Gastroesophageal sphincter (tissue), 4 donors: ENCODE data around the gene TEPSIN. TPM values are rescaled to one million over a fixed set of nuclear protein-coding genes. Genes with fewer than 3 reads are reported as not detected.

Source experiments
- ATAC-seq: fragments of 150-250 bp; one replicate; pipeline ENCODE4 v1.9.1; 2016; ENCODE audit warnings: mild to moderate bottlenecking, moderate library complexity
- H3K27ac ChIP-seq, 4 donors: fragments of 200-600 bp; sonication (generic) in 3 of 4; 1 replicate in 3 of 4; 2 replicates in 1 of 4; pipeline ENCODE4 v1.5.1; 2016 to 2019
- H3K27me3 ChIP-seq: fragments of 200-600 bp; sonication (generic); one replicate; pipeline ENCODE4 v1.5.1; 2019
- H3K36me3 ChIP-seq, 2 donors: fragments of 200-600 bp; sonication (generic); one replicate each; pipeline ENCODE4 v1.5.1; 2019; ENCODE audit warnings: control low read depth in 1 of 2
- H3K4me1 ChIP-seq, 3 donors: fragments of 200-600 bp; sonication (generic); 1 replicate in 2 of 3; 2 replicates in 1 of 3; pipeline ENCODE4 v1.5.1; 2016 to 2019; ENCODE audit warnings: control low read depth in 2 of 3
- H3K4me3 ChIP-seq, 2 donors: fragments of 200-600 bp; sonication (generic); one replicate each; pipeline ENCODE4 v1.5.1; 2019; ENCODE audit warnings: mild to moderate bottlenecking in 1 of 2, moderate library complexity in 1 of 2
- H3K9me3 ChIP-seq, 3 donors: fragments of 200-600 bp; sonication (generic); one replicate each; pipeline ENCODE4 v1.5.1; 2017 to 2019; ENCODE audit warnings: control low read depth in 2 of 3
- EP300 ChIP-seq: sonication (generic); formaldehyde crosslinking; IDR thresholded peaks from one replicate; pipeline ENCODE4 v1.6.1; 2017; ENCODE audit warnings: antibody characterized with exemption, mild to moderate bottlenecking
- POLR2A ChIP-seq, 2 donors: fragments of 450-650 bp; IDR thresholded peaks; one replicate each; pipeline ENCODE4 v1.6.1; 2017; ENCODE audit warnings: antibody characterized with exemption in 2 of 2, mild to moderate bottlenecking in 2 of 2, moderate library complexity in 1 of 2
- POLR2AphosphoS5 ChIP-seq: sonication (generic); formaldehyde crosslinking; IDR thresholded peaks from one replicate; pipeline ENCODE4 v1.6.1; 2017; ENCODE audit warnings: antibody characterized with exemption
- WGBS, 2 donors: methylation state at CpG; one replicate each; pipeline ENCODE4 v1.1.5; 2018; ENCODE audit warnings: low coverage in 1 of 2; 5-methylcytosine and 5-hydroxymethylcytosine counted together
- total RNA-seq, 4 donors: library from RNA; depleted of rRNA; stranded (reverse); fragments of >200 nt; gene quantifications; one replicate each; pipeline ENCODE4 v1.1.0, GENCODE V29; 2016
- TF ChIP-seq, protein P1 (sequence below), 4 experiments: fragments of 200-600 bp in 2 of 4; fragments of 450-650 bp in 2 of 4; sonication (generic) in 1 of 4; IDR thresholded peaks; one replicate each; pipeline ENCODE4 v1.5.1; 2017 to 2019; ENCODE audit warnings: antibody characterized with exemption in 4 of 4, mild to moderate bottlenecking in 2 of 4, moderate library complexity in 2 of 4

TEPSIN gene
- 10 to 100 TPM in 3 of 4 donors, 1 to 10 TPM in 1; 8.0 to 43.0 (median 23.5) TPM for total RNA-seq

- TF ChIP-seq POLR2AphosphoS5: peak; percentile 79
- peak; percentile 73 for TF ChIP-seq POLR2A (IDR thresholded peaks at IDR 0.05)
- TF ChIP-seq, protein P1, sequence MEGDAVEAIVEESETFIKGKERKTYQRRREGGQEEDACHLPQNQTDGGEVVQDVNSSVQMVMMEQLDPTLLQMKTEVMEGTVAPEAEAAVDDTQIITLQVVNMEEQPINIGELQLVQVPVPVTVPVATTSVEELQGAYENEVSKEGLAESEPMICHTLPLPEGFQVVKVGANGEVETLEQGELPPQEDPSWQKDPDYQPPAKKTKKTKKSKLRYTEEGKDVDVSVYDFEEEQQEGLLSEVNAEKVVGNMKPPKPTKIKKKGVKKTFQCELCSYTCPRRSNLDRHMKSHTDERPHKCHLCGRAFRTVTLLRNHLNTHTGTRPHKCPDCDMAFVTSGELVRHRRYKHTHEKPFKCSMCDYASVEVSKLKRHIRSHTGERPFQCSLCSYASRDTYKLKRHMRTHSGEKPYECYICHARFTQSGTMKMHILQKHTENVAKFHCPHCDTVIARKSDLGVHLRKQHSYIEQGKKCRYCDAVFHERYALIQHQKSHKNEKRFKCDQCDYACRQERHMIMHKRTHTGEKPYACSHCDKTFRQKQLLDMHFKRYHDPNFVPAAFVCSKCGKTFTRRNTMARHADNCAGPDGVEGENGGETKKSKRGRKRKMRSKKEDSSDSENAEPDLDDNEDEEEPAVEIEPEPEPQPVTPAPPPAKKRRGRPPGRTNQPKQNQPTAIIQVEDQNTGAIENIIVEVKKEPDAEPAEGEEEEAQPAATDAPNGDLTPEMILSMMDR (IDR thresholded peaks at IDR 0.05): peak in 1 of 4 experiments; percentile 28
- no peak for TF ChIP-seq EP300
- peak within 1 kb of the TSS; percentile 74 to 92 for H3K4me3 ChIP-seq
- H3K36me3 ChIP-seq: peaks cover 0 to 46% of the 10 kb centered on the region in 2 donors
- H3K4me1 ChIP-seq: peaks cover 0 to 65% (median 27%) of the 10 kb centered on the region in 3 donors
- no peaks in the 10 kb centered on the region for H3K9me3 ChIP-seq
- H3K27ac ChIP-seq: peak within 1 kb of the TSS; percentile 44 to 91 (median 85)
- peak; percentile 98 for ATAC-seq
- WGBS, 2 donors: 0% methylated on average over 1 to 17 of the region's 100 CpGs
- H3K27me3 ChIP-seq: no peaks in the 10 kb centered on the region
Observed at GRCh38 chr17:81238815-81239713, at the start of gene TEPSIN, which contains the start of gene NDUFAF8. Gene TEPSIN (minus strand): TSS chr17:81239055. CDS start chr17:81239033, 22 bp downstream. Gene NDUFAF8 (plus strand): TSS chr17:81239318. CDS start chr17:81239364, 46 bp downstream.

DNA sequence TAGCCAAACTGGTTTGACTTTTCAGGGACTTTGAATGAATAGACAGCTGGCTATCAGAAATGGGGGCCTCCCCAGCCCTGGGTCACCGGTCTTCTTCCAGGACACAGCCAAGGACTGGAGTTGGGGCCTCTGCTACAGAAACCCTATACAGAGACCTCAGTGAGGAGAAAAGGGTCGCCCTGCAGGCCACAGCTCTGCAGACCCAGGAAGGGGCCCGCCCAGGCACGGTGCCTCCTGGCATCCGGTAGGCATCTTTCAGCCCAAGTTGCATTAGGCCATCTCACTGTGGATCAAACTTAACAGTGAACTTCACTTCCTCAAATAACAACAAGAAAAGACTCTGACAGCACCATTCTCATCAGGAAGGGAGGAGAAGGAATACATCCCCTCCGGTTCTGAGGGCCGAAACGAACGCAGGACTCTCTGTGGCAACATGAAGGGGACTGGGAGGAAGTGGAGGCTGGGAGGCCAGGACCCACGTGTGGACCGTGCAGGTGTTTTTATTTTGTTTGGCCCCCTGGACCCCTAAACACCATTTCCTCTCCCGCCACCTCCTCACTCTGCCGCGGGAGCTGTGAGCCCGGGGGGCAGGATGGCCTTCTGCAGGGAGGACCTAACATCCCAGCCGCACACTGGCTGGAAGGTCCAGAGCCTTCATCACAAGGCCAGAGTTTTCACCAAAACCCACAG, 49.0 kb upstream of the TEPSIN start:
- H3K4me1 ChIP-seq: peaks cover 0 to 50% (median 16%) of the 10 kb centered on the region in 3 donors
- WGBS, 2 donors: 67 to 75% methylated on average over 3 to 11 of the region's 16 CpGs
- no peaks in the 10 kb centered on the region for H3K27me3 ChIP-seq
- ATAC-seq: no peak
- H3K4me3 ChIP-seq: no peak overlapping the region
- peaks cover 0 to 64% of the 10 kb centered on the region in 2 donors for H3K36me3 ChIP-seq
- TF ChIP-seq EP300 (no peak), POLR2AphosphoS5 (no peak), POLR2A (IDR thresholded peaks at IDR 0.05) (no peak)
- TF ChIP-seq, protein P1 (IDR thresholded peaks at IDR 0.05): no peak
- no peaks in the 10 kb centered on the region for H3K9me3 ChIP-seq
- peak overlapping the region in 1 of 4 donors; percentile 17 for H3K27ac ChIP-seq

DNA sequence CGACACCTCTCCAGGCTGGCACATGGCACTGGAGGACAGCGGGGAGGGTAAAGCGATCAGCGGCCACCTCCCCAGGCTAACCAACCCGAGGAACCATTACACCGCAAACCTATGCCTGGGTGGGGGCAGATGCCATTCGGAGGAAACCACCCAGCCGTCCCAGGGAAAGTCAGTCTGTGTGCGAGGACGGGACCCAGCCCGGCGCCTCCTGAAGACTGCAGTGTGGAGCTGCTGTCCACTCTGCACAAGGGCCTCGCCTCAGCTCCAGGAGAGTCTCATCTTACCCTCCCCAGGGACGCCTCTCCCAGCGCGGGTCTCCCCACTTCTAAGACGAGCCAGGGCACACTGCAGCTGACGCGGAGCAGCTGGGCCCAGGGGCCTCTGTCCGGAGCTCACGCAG, 48.3 kb upstream of the TEPSIN start:
- H3K36me3 ChIP-seq: peaks cover 0 to 72% of the 10 kb centered on the region in 2 donors
- no peaks in the 10 kb centered on the region for H3K9me3 ChIP-seq
- no peak overlapping the region for H3K4me3 ChIP-seq
- peak overlapping the region in 2 of 4 donors; percentile 17 to 74 for H3K27ac ChIP-seq
- H3K27me3 ChIP-seq: no peaks in the 10 kb centered on the region
- TF ChIP-seq POLR2AphosphoS5 (no peak), POLR2A (IDR thresholded peaks at IDR 0.05) (no peak), EP300 (no peak)
- TF ChIP-seq, protein P1 (IDR thresholded peaks at IDR 0.05): no peak
- peaks cover 0 to 43% (median 16%) of the 10 kb centered on the region in 3 donors for H3K4me1 ChIP-seq
- WGBS, 2 donors: 88 to 93% methylated on average over 4 of the region's 21 CpGs
- no peak for ATAC-seq

- TF ChIP-seq POLR2AphosphoS5: no peak
- TF ChIP-seq EP300: no peak
- no peak for TF ChIP-seq POLR2A (IDR thresholded peaks at IDR 0.05)
- no peaks in the 10 kb centered on the region for H3K27me3 ChIP-seq
- H3K27ac ChIP-seq: peak overlapping the region in 3 of 4 donors; percentile 72 to 74 (median 74)
- H3K4me3 ChIP-seq: no peak overlapping the region
- 83 to 87% methylated on average over 1 to 3 of the region's 23 CpGs for WGBS, 2 donors
- no peaks in the 10 kb centered on the region for H3K9me3 ChIP-seq
- no peak for ATAC-seq
- peaks cover 0 to 38% (median 16%) of the 10 kb centered on the region in 3 donors for H3K4me1 ChIP-seq
- peaks cover 0 to 77% of the 10 kb centered on the region in 2 donors for H3K36me3 ChIP-seq
Observed at GRCh38 chr17:81286491-81287145, 47.8 kb upstream of the TEPSIN start.
